ENCODE results near the gene ATP5ME.
A peak's percentile ranks its signal among the peaks of the same experiment; 100 is the strongest.

The ATP5ME gene

GRCh38 chr4:663438-664428 is 10.3 kb downstream of the ATP5ME start:
- peak overlapping the region; percentile 66 for H3K27ac ChIP-seq (ENCODE audit: low read depth, low read length)
- no peaks in the 10 kb centered on the region for H3K36me3 ChIP-seq (ENCODE audit: low read length)
- no peaks in the 10 kb centered on the region for H3K9me3 ChIP-seq (ENCODE audit: insufficient read depth, low read length)
- no peaks in the 10 kb centered on the region for H4K20me1 ChIP-seq (ENCODE audit: low read depth, low read length)
- peak overlapping the region; percentile 33 for H2AFZ ChIP-seq (ENCODE audit: low read depth, low read length, severe bottlenecking)
- peak overlapping the region; percentile 64 for H3K4me2 ChIP-seq (ENCODE audit: low read depth, low read length, poor library complexity, severe bottlenecking)
- peak overlapping the region; percentile 73 for H3K4me3 ChIP-seq (ENCODE audit: insufficient read depth, low read length, poor library complexity, severe bottlenecking)
- no peak for TF ChIP-seq EZH2phosphoT487 (conservative IDR thresholded peaks at IDR 0.05; ENCODE audit: low read length)
- TF ChIP-seq, protein P1, sequence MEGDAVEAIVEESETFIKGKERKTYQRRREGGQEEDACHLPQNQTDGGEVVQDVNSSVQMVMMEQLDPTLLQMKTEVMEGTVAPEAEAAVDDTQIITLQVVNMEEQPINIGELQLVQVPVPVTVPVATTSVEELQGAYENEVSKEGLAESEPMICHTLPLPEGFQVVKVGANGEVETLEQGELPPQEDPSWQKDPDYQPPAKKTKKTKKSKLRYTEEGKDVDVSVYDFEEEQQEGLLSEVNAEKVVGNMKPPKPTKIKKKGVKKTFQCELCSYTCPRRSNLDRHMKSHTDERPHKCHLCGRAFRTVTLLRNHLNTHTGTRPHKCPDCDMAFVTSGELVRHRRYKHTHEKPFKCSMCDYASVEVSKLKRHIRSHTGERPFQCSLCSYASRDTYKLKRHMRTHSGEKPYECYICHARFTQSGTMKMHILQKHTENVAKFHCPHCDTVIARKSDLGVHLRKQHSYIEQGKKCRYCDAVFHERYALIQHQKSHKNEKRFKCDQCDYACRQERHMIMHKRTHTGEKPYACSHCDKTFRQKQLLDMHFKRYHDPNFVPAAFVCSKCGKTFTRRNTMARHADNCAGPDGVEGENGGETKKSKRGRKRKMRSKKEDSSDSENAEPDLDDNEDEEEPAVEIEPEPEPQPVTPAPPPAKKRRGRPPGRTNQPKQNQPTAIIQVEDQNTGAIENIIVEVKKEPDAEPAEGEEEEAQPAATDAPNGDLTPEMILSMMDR (IDR thresholded peaks at IDR 0.05; ENCODE audit: insufficient read depth, low read length, poor library complexity, severe bottlenecking): no peak
- no peaks in the 10 kb centered on the region for H3K27me3 ChIP-seq (ENCODE audit: low read length)
- no peaks in the 10 kb centered on the region for H3K9me2 ChIP-seq (replicated peaks; ENCODE audit: insufficient read depth, low read length)
- H3K79me2 ChIP-seq (ENCODE audit: insufficient read depth, low read length): no peaks in the 10 kb centered on the region
- 0 out of 2 replicates have a peak, but pooled peaks cover 6% of the 10 kb centered on the region for H3F3A ChIP-seq (ENCODE audit: insufficient read depth)
- H3K9ac ChIP-seq (ENCODE audit: low read length): peak overlapping the region; percentile 80

DNA sequence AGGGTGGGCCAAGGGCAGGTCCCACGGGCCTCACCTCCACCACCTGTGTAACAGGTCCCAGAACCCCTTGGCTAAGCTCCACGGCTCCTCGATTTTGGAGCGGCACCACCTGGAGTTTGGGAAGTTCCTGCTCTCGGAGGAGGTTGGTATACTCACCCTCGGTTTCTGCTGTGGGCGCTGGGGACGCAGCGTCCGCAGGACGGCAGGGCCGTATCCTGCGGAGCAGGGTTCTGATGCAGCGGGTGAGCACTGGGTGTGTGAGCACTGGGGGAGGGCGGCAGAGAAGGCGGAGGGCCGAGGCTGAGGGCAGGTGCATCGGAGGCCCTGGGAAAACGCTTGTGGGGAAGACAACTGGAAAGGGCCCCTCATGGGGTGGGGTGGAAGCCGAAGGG is 11.0 kb downstream of the ATP5ME start:
- Histone ChIP-seq H3K79me2 (ENCODE audit: insufficient read depth, low read length) (no peaks in the 10 kb centered on the region), H4K20me1 (ENCODE audit: low read depth, low read length) (no peaks in the 10 kb centered on the region), H3K9me3 (ENCODE audit: insufficient read depth, low read length) (no peaks in the 10 kb centered on the region), H3K9me2 (replicated peaks; ENCODE audit: insufficient read depth, low read length) (no peaks in the 10 kb centered on the region), H3K4me3 (ENCODE audit: insufficient read depth, low read length, poor library complexity, severe bottlenecking) (peak overlapping the region; percentile 73), H3K27me3 (ENCODE audit: low read length) (no peaks in the 10 kb centered on the region), H3K36me3 (ENCODE audit: low read length) (no peaks in the 10 kb centered on the region), H2AFZ (ENCODE audit: low read depth, low read length, severe bottlenecking) (peak overlapping the region; percentile 33), H3K9ac (ENCODE audit: low read length) (peak overlapping the region; percentile 80), H3K27ac (ENCODE audit: low read depth, low read length) (peak overlapping the region; percentile 66), H3K4me2 (ENCODE audit: low read depth, low read length, poor library complexity, severe bottlenecking) (peak overlapping the region; percentile 64), H3F3A (ENCODE audit: insufficient read depth) (0 out of 2 replicates have a peak, but pooled peaks cover 6% of the 10 kb centered on the region)
- TF ChIP-seq, protein P1 (IDR thresholded peaks at IDR 0.05; ENCODE audit: insufficient read depth, low read length, poor library complexity, severe bottlenecking): no peak
- TF ChIP-seq EZH2phosphoT487 (conservative IDR thresholded peaks at IDR 0.05; ENCODE audit: low read length): no peak

DNA sequence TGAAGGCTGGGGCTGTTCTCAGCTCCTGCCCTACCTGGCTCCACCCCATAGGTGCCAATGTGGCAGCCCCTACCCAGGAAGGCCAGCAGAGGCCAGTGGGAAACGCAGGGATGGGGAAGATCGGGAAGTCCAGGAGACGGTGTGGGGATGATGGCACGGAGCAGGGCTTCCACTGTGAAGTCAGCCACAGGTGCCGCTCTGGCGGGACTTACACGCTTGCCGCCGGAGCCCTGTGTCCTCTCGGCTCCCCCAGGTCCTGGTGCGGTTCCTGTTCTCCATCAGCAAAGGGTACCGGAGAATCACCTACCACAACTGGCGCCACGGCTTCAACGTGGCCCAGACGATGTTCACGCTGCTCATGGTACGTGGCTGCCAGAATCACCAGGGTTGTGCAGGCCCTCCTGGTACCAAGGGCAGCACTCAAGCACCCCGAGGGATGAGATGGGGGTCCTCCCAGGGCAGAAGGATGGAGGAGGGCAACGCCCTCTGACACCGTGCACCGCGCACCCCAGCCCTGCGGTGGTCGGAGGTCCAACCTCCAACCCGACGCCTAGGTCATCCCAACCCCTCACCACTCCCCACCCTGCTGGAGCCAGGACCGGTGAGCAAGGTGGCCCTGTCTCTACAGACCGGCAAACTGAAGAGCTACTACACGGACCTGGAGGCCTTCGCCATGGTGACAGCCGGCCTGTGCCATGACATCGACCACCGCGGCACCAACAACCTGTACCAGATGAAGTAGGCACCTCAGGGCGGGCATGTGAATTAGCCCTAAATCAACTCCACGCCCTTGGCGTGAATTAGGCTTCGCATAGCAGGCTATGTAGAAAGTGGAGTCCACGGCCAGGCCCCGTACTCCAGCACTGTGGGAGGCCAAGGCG is 12.0 kb downstream of the ATP5ME start:
- H3K36me3 ChIP-seq (ENCODE audit: low read length): no peaks in the 10 kb centered on the region
- TF ChIP-seq, protein P1 (IDR thresholded peaks at IDR 0.05; ENCODE audit: insufficient read depth, low read length, poor library complexity, severe bottlenecking): no peak
- TF ChIP-seq EZH2phosphoT487 (conservative IDR thresholded peaks at IDR 0.05; ENCODE audit: low read length): no peak

More for the DNA sequence above, 12.0 kb downstream of the ATP5ME start:
- Histone ChIP-seq H3K27ac (ENCODE audit: low read depth, low read length) (no peak overlapping the region), H3K9ac (ENCODE audit: low read length) (no peak overlapping the region), H3K27me3 (ENCODE audit: low read length) (no peaks in the 10 kb centered on the region), H3K79me2 (ENCODE audit: insufficient read depth, low read length) (no peaks in the 10 kb centered on the region), H3F3A (ENCODE audit: insufficient read depth) (no peaks in the 10 kb centered on the region), H3K9me2 (replicated peaks; ENCODE audit: insufficient read depth, low read length) (no peaks in the 10 kb centered on the region), H3K4me3 (ENCODE audit: insufficient read depth, low read length, poor library complexity, severe bottlenecking) (no peak overlapping the region), H4K20me1 (ENCODE audit: low read depth, low read length) (no peaks in the 10 kb centered on the region), H2AFZ (ENCODE audit: low read depth, low read length, severe bottlenecking) (no peak overlapping the region), H3K4me2 (ENCODE audit: low read depth, low read length, poor library complexity, severe bottlenecking) (no peak overlapping the region), H3K9me3 (ENCODE audit: insufficient read depth, low read length) (no peaks in the 10 kb centered on the region)

All from SU-DHL-6 (cell line).